H7 (cell line): ENCODE data around the gene CREB3L1. TPM values are rescaled to one million over a fixed set of nuclear protein-coding genes. Genes with fewer than 3 reads are reported as not detected.

Source experiments
- DNase-seq: peaks from one replicate; pipeline ENCODE4 v3.0.0; 2012
- H3K27me3 ChIP-seq: 2 replicates; pipeline ENCODE4 v1.6.0; 2011; ENCODE audit warnings: mild to moderate bottlenecking, low read length; ENCODE audit not compliant: control insufficient read depth, insufficient read depth
- H3K36me3 ChIP-seq: replicated peaks from 2 replicates; pipeline ENCODE4 v1.5.1; 2011; ENCODE audit warnings: low read length; ENCODE audit not compliant: control insufficient read depth, insufficient read depth
- H3K4me3 ChIP-seq: 2 replicates; pipeline ENCODE4 v1.5.1; 2011; ENCODE audit warnings: low read depth, mild to moderate bottlenecking, control low read depth, low read length, moderate library complexity; ENCODE audit not compliant: insufficient read depth
- total RNA-seq: library from RNA; depleted of rRNA; stranded (reverse); fragments of >200 nt; shearing (Covaris generic); gene quantifications from 2 replicates; pipeline ENCODE4 v1.2.3, GENCODE V29; 2014

Gene CREB3L1
- total RNA-seq, 1 experiment from 2014 or later, result 1.6 TPM

GRCh38 chr11:46277313-46277621 is 195 bp upstream of the CREB3L1 start:
- DNase-seq, result no peak
- Histone ChIP-seq H3K27me3 (peaks cover 2% of the 10 kb centered on the region; the same call in 1 of the 2 replicates), H3K4me3 (peak overlapping the region; percentile 64; the same call in 1 of the 2 replicates), H3K36me3 (no peaks in the 10 kb centered on the region)

- peak; percentile 91 for DNase-seq
- Histone ChIP-seq H3K36me3 (no peaks in the 10 kb centered on the region), H3K4me3 (peak overlapping the region; percentile 64), H3K27me3 (peaks cover 2% of the 10 kb centered on the region; the same call in 1 of the 2 replicates)
Observed at GRCh38 chr11:46278387-46279125, 1.1 kb downstream of the CREB3L1 start.

GRCh38 chr11:46279126-46280099 is 2.0 kb downstream of the CREB3L1 start:
- DNase-seq, result peak; percentile 53
- no peak overlapping the region for H3K4me3 ChIP-seq
- peaks cover 2% of the 10 kb centered on the region; the same call in 1 of the 2 replicates for H3K27me3 ChIP-seq
- no peaks in the 10 kb centered on the region for H3K36me3 ChIP-seq

GRCh38 chr11:46280706-46281105 is 3.2 kb downstream of the CREB3L1 start:
- Histone ChIP-seq H3K36me3 (no peaks in the 10 kb centered on the region), H3K4me3 (no peak overlapping the region), H3K27me3 (peaks cover 2% of the 10 kb centered on the region; the same call in 1 of the 2 replicates)
- peak; percentile 19 for DNase-seq

GRCh38 chr11:46281371-46281831 is 3.9 kb downstream of the CREB3L1 start:
- Histone ChIP-seq H3K27me3 (peaks cover 2% of the 10 kb centered on the region; the same call in 1 of the 2 replicates), H3K36me3 (no peaks in the 10 kb centered on the region), H3K4me3 (no peak overlapping the region)
- peak; percentile 67 for DNase-seq

- Histone ChIP-seq H3K4me3 (no peak overlapping the region), H3K36me3 (no peaks in the 10 kb centered on the region; the same call in 1 of the 2 replicates), H3K27me3 (no peaks in the 10 kb centered on the region)
- DNase-seq, result no peak
Observed at GRCh38 chr11:46285173-46285572, 7.7 kb downstream of the CREB3L1 start.

GRCh38 chr11:46285594-46286033 is 8.2 kb downstream of the CREB3L1 start:
- Histone ChIP-seq H3K27me3 (no peaks in the 10 kb centered on the region), H3K36me3 (no peaks in the 10 kb centered on the region; the same call in 1 of the 2 replicates), H3K4me3 (no peak overlapping the region)
- DNase-seq, result no peak

GRCh38 chr11:46286789-46287188 is 9.3 kb downstream of the CREB3L1 start:
- Histone ChIP-seq H3K27me3 (no peaks in the 10 kb centered on the region), H3K4me3 (no peak overlapping the region), H3K36me3 (no peaks in the 10 kb centered on the region; the same call in 1 of the 2 replicates)
- no peak for DNase-seq

GRCh38 chr11:46288451-46288850 is 11.0 kb downstream of the CREB3L1 start:
- no peaks in the 10 kb centered on the region for H3K27me3 ChIP-seq
- DNase-seq, result no peak
- no peaks in the 10 kb centered on the region; the same call in 1 of the 2 replicates for H3K36me3 ChIP-seq
- no peak overlapping the region for H3K4me3 ChIP-seq

- no peak for DNase-seq
- Histone ChIP-seq H3K27me3 (no peaks in the 10 kb centered on the region), H3K36me3 (no peaks in the 10 kb centered on the region; the same call in 1 of the 2 replicates), H3K4me3 (no peak overlapping the region)
Observed at GRCh38 chr11:46290011-46290410, 12.5 kb downstream of the CREB3L1 start.

GRCh38 chr11:46290598-46291309 is 13.3 kb downstream of the CREB3L1 start:
- H3K4me3 ChIP-seq, result no peak overlapping the region

GRCh38 chr11:46291441-46292150 is 14.1 kb downstream of the CREB3L1 start:
- no peaks in the 10 kb centered on the region for H3K27me3 ChIP-seq
- DNase-seq, result peak; percentile 68
- H3K4me3 ChIP-seq, result no peak overlapping the region
- no peaks in the 10 kb centered on the region; the same call in 1 of the 2 replicates for H3K36me3 ChIP-seq

More at GRCh38 chr11:46290598-46291309, 13.3 kb downstream of the CREB3L1 start:
- DNase-seq, result peak; percentile 95
- Histone ChIP-seq H3K36me3 (no peaks in the 10 kb centered on the region; the same call in 1 of the 2 replicates), H3K27me3 (no peaks in the 10 kb centered on the region)

- DNase-seq, result no peak
- H3K36me3 ChIP-seq, result no peaks in the 10 kb centered on the region
- no peak overlapping the region for H3K4me3 ChIP-seq
- H3K27me3 ChIP-seq, result no peaks in the 10 kb centered on the region
Observed at GRCh38 chr11:46293066-46293465, 15.6 kb downstream of the CREB3L1 start.
